NCI-H1436 treated with DMSO at 0.1 percent for 48 hours (cell line): Measurements from ENCODE around the gene NUP50.

Experiments
- DNase-seq: peaks from one replicate; lab custom pipeline; 2025; lab: John Stamatoyannopoulos, UW

The NUP50 gene

GRCh38 chr22:45196308-45196707 is 32.6 kb downstream of the NUP50 start:
- no peak for DNase-seq

- DNase-seq = no peak
These were observed 33.3 kb downstream of the NUP50 start for GRCh38 chr22:45196926-45197605.

DNA sequence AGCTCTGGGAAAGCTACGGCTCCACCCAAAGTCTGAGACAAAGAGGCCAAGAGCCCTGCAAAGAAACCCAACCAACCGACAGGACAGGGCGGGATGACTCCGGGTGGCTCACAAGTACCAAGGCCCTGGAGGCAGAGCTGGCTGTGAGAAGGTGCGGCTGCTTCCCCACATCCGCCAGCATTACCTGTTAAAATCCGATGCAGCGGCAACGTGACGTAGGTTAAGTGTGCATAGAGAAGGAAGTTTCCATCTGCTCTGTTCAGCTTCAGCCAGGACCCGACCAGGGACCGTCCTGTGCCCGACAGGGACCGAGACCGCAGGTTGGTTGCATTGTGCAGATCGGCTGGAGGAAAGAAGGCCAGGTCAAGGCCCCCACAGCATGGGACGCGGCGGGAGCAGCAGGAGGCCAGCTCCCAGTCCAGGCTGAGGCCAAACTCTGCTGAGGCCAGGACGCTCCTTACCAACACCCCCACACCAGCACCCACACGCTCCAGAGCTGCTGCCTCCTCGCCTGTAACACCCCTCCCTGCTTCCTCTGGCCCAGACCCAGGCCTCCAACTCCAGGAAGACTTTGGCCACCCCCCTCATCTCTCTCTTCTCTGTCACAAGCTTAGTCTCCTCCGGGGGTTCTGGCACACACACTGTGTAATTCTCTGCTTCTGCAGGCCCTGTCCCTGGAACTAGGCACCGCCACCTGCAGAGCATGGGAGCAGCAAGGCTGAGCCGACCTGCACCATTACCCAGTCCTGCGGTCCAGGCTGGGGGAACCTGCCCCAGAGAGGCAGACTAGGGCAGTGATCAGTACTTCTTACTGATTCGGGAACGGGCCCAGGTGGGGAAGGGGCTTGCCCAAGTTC is 34.1 kb downstream of the NUP50 start:
- DNase-seq = no peak

GRCh38 chr22:45198463-45198795 is 34.7 kb downstream of the NUP50 start:
- no peak for DNase-seq

GRCh38 chr22:45199723-45200122 is 36.0 kb downstream of the NUP50 start:
- DNase-seq = no peak

DNA sequence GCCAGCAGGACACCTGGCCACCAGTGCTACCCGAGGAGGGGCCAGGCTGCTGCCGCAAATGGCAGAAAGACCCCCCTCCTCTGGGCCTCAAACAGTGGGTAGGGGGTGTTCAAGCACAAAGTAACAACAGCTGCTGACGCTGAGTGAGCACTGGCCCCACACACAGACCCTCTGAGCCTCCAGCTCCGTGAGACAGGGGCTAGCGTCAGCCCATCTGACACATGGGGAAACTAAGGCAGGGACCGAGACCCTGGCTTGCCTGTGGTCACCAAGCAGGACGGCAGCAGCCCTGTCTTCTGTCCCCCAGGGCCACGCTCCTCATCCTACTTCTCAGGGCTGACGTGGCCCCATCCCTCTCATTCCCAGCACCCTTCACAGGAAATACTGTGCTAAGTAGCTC is 36.5 kb downstream of the NUP50 start:
- DNase-seq = no peak

DNA sequence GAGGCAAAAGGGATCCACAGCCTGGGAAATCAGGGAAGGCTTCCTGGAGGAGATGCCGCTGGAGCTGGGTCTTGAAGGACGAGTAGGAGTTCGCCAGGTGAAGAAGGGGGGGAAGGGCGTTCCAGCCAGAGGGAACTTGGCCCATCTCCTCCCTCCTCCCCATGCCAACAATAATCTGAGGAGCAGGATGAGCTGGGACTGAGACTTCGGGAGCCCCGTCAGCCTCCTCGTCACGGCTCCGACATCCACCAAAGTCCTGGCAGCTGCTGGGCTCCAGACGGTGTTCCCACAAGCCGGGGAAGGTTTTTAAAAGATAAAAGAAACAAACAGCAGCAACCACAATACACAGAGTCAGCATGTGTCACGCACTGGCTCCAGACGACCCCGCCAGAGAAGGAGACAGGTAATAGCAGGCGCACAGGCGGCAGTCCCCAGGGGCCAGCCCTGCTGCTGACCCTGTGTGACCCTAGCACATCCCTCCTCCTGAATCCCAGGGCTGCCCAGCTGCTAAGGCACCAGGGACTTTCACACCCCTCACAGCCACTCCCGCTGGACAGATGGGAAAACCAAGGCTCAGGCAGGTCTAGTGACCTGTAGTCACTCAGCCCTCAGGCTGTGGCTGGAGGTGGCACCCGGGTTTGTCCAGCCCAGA is 37.3 kb downstream of the NUP50 start:
- DNase-seq = no peak

GRCh38 chr22:45201678-45202332 is 38.1 kb downstream of the NUP50 start:
- no peak for DNase-seq

- DNase-seq = no peak
These were observed 38.8 kb downstream of the NUP50 start for GRCh38 chr22:45202333-45203149.

DNA sequence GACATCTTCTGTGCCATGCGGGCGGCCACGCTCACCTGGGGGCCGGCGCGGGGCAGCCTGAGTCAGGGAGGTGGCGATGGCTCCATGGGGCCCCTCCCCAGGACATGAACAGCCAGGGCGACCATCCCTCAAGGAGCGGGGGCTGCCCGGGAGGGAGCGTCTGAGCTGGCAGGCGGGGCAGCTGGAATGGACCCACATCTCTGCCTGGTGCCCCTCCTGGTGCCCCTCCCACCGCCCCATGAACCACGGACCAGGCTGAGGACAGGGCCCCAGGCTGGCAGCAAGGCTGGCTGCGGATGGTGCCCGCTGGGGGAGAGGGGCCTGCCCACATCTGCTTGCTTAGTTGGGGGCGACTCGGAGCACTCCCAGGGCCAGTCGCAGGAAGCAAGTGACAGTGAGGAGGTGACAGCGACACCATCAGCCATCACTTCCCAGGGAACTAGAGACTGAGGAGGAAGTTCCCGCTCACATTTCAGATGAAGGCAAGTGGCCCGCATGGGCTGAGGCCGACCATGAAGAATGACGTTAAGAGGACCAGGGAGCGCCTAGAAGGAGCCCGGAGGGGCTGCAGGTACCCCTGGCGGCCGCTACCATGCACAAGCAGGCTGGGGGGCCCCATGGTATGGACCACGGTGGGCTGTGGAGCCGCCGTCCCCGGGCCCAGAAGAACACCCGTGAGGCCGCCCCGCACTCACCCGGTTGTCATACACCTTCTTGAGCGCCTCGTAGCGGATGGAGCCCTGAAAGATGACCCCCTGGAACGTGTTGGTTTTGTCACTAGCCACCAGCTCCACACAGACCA is 39.6 kb downstream of the NUP50 start:
- no peak for DNase-seq

- DNase-seq = no peak
These were observed 40.5 kb downstream of the NUP50 start for GRCh38 chr22:45204241-45204640.

DNA sequence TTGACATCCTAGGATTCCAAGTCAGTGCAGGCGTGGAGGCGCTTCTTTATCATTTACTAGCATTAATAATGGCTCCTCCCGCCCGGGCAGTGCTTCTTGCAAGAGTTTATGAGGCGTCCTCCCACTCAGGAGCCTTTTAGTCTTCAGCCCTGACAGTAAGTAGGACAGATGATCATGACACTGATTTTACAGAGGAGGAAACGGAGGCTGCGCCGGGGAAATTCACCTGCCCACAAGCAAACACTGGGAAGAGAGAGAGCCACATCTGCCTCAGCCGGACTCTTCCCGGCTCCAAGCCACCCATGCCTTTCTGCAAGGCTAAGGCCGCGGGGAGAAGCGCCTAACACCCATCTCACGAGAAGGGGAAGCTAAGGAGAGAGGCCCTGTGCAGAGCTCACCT is 41.1 kb downstream of the NUP50 start:
- no peak for DNase-seq

- no peak for DNase-seq
These were observed 41.7 kb downstream of the NUP50 start for GRCh38 chr22:45205276-45205925.

- DNase-seq = no peak
These were observed 42.5 kb downstream of the NUP50 start for GRCh38 chr22:45206233-45206632.

- no peak for DNase-seq
These were observed 43.8 kb downstream of the NUP50 start for GRCh38 chr22:45207533-45207932.

- DNase-seq = no peak
These were observed 44.4 kb downstream of the NUP50 start for GRCh38 chr22:45207981-45208664.

DNA sequence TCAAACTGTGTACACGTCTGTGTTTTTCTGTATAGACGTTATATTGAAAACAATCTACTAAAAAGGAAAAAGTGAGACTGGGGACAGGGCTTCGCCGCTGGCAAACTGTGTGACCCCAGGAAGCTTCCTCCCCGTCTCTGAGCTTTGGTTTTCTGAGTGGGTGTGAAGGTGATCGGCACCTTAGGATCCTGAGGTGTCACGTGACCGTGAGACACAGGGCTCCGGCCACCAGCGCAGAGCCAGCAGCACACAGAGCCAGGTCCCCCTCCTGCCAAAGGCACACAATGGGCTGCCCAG is 44.9 kb downstream of the NUP50 start:
- no peak for DNase-seq

GRCh38 chr22:45208993-45209838 is 45.5 kb downstream of the NUP50 start:
- DNase-seq = no peak

DNA sequence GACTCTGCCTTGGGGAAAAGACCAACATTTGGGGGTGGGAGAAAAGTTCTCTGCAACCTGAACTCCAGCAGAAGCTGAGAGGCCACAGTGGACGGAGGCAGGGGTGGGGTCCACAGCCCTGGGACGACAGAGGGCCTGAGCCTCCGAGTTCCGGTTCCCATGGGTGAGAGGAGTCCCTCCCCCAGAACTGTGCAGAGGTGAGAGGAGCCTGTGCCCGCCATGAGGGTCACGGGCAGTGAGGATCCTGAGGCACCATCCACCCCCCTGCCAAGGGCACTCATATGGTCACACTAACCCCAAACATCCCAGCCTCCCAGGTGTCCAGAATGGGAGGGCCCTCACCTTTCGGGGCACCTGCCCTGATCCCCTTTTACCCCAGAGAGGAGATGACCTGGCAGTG is 46.4 kb downstream of the NUP50 start:
- no peak for DNase-seq
